GM19467 (cell line): Measurements from ENCODE around the gene PAQR8.
A peak's percentile ranks its signal among the peaks of the same experiment; 100 is the strongest.
"Not testable (repeated sequence)": the region's sequence is repeated elsewhere in the genome, so short reads cannot be mapped to it uniquely, and the experiment has no call there.

Experiments used
- ATAC-seq: cut with Tn5 transposase; IDR thresholded peaks from one replicate; pipeline ENCODE4 v1.9.1; 2021; ENCODE audit warnings: mild to moderate bottlenecking, moderate library complexity; ENCODE audit not compliant: unreplicated experiment

The PAQR8 gene

DNA sequence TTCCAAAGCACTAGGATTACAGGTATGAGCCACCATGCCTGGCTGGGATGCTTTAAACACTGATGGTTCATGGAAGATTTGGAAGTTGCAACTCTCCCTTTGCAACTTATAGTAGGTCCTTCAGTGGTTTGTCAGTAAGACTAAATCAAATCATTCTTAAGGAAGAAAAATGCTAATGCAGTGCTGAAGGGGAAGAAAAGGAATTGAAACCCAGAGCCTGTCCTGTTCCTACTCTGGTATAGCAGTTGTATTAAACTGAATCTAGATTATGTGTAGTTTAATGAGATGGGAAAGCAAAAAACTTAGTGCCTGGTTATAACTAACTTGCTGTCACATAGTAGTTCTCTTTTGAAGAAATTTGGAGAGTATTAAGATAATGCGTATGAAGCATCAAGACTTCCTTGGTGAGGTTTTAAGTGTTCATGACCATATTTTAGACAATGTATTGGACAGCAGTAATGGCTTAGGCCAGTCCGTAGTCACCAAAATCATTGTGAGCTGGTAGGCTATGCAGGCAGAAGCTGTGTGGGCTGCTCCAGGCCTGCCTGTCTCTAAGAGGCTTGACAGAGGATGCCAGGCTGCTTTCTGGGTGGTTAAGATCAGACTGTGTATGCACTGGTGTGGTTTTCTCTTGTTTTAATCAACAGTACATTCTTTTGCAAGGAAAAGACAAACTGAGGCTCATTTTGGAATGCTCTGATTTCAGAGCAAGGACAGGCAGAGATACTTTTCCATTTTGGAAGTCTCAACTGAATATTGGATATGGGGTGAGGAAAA, 14.0 kb downstream of the PAQR8 start:
- no peak for ATAC-seq

DNA sequence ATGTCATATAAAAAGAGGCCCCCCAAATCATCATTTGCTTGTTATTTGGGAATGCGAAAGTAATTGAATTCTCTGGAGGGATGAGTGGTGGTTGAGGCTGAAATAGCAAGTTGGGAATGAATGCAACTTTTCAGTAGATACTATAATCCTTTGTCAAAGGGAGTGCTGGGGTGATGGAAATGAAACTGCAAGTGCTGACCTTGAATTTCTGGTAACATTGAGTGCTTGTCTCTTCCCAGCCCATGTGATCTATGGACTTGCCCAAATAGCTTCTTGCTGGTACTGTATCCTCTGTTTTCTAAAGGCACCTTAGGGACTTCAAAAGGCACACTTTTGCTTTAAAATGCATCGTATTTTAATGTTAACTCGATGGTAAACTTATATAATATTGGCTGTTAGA, 14.8 kb downstream of the PAQR8 start:
- no peak for ATAC-seq

DNA sequence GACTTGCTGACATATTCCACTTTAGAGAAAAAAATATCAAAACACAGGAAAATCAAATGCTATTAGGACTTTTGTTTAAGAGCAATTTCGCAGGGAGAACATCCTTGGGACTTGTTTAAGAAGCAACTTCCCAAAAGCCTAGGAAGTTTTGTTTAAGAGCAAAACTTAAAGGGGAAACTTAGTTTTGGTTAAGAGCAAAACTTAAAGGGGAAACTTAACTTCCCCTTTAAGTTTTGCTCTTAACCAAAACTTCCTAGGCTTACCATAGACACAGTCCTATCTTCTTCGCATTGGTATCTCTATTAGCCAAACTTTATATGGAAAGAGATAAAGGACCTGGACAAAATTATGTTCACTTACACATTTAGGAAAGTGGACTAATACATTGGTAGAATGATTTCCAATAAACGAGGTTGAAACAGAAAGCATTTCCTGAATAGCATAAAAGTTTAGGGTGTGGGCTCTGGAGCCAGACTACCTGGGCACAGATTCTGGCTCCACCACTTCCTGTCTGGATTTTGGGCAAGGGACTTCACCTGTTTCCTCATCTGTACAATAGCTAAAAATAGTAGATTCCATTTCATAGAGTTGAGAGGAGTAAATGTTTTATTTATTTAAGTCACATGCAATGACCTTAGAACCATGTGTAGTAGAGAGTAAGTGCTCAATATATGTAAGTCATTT, 15.7 kb downstream of the PAQR8 start:
- ATAC-seq, result no peak

DNA sequence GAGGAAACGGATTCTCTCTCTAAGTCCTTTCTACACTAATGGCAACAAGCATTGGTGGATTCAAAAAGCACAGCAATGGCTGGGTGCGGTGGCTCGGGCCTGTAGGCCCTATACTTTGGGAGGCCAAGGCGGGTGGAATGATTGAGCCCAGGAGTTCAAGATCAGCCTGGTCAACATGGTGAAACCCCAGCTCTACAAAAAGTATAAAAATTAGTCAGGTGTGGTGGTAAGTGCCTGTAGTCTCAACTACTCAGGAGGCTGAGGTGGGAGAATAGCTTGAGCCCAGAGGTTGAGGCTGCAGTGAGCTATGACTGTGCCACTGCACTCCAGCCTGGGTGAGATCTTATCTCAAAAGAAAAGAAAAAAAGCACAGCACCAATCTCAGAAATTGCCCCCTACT, 19.3 kb downstream of the PAQR8 start:
- no peak for ATAC-seq

DNA sequence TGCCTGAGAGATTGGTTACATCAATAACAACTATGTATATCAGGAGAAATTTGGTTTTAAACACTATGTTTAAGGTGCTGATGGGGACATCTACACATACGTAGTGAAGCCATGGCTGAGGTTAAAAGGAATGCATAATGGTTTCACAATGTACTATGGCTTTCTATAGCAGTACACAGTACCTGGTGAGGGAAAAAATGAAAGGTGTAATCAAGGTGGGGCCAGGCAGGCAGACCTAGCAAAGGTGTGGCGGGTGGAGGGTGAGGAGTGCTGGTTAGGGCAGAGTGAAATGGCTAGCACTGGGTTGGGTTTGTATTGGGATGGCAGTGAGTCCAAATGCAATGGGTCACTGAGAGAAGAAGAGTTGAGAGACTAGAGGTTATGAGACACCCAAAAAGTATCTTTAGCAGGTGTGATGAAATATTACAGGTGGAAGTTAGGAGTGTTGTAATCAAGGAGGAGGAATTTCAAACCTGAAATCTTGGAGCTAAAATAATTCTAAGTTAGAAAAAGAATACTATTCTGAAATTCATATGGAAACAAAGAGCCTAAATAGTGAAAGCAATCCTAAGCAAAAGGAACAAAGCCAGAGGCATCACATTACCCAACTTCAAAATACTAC, 22.3 kb downstream of the PAQR8 start:
- no peak for ATAC-seq

DNA sequence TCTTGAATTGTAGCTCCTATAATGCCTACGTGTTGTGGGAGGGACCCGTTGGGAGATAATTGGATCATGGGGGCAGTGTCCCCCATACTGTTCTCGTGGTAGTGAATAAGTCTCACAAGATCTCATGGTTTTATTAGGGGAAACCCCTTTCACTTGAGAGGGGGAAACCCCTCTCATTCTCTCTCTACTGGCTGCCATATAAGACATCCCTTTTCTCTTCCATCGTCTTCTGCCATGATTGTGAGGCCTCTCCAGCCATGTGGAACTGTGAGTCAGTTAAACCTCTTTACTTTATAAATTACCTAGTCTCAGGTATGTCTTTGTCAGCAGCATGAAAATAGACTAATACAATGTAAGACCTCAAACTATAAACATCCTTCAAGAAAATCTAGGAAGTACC, 23.1 kb downstream of the PAQR8 start:
- ATAC-seq, result no peak

DNA sequence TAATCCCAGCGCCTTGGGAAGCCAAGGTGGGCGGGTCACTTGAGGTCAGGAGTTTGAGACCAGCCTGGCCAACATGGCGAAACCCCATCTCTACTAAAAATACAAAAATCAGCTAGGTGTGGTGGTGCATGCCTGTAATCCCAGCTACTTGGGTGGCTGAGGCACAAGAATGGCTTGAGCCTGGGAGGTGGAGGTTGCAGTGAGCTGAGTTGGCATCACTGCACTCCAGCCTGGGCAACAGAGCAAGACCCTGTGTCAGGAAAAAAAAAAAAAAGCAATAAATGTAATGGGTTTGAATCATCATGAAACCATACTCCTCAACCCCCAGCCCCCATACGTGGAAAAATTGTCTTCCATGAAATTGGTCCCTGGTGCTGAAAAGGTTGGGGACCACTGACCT, 26.2 kb downstream of the PAQR8 start:
- ATAC-seq, result not testable (repeated sequence)

DNA sequence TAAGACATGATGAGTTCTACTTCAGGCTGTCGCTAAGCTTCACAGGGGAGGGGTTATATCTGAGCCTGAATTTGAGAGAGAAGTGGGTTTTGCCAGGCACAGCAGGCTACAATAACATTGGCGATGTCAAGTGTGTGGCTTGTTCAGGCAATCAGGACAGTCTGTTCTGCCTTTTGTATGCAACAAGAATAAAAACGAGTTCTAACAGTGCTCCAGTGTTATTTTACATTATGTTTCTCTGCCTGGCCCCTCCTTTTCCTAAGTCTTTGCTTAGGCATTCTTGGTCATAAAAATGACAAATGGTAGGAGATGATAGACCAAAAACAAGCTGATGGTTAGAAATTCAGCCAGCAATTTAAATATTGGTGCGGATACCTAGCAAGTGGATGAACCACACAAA, 26.8 kb downstream of the PAQR8 start:
- no peak for ATAC-seq

DNA sequence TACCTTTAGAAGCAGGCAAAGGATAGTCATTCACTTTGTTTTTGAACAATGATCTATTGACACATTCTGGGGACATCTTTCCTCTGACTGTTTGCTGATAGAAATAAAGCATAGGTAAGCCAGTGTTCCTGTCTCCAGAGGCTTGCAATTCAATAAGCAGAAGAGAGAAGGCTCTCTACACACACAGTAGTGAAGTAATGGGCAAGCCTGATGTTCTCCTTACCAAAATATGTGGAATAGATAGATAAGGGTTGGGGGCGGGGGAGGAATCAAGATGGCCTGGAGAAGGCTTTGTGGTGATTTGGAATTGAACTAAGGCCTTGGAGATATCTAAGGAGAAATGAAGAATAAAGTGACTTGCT, 27.3 kb downstream of the PAQR8 start:
- no peak for ATAC-seq

DNA sequence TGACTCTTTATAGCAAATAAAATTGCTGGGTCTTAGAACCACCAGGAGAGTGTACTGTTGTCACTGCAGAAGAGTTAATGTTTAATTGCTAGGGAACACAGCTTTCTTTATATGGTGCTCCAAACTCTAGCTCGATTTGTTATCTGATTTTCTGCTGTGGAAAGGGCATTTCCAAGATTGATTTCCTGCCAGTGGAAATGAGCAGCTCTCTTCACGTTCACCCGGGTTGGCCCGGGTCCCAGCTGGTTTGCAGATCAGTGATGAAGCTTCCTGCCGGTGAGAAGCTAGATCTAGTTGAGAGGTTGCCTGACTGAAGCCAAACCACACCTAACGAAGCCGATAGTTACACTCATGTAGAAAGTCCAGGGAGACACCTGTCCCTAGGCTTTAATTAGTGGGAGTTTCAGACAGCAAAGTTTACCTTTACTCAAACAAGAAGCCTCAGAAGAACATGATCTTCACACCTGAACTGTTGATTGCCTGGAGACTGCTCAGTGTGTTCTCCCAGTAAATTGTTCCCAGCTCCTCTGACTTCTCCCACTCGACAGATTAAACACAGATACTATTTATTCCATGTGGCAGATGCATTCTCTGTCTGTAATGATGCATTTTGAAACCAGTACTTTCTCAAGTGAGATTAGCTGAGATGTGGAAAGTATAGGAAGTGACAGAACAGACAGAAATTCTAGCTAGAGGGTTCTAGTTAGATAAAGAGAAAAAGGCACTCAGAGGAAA, 27.8 kb downstream of the PAQR8 start:
- ATAC-seq, result peak; percentile 61

DNA sequence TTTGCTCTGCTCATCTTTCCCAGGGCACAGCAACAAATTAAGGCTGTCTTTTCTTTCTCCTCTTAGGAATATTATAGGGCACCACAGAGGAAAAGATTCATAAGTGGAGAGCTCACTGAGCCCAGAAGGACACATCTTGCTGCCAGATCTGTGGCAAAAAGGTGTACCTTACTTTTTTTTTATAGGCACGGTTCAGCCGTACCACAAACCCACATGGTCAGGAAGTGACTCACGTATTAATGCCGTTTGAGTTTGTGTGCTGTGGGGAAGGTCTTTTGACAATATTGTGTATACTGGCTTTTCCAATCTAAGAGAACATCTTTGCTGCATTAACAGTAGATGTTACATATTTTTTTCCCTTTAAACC, 28.4 kb downstream of the PAQR8 start:
- peak; percentile 48 for ATAC-seq

DNA sequence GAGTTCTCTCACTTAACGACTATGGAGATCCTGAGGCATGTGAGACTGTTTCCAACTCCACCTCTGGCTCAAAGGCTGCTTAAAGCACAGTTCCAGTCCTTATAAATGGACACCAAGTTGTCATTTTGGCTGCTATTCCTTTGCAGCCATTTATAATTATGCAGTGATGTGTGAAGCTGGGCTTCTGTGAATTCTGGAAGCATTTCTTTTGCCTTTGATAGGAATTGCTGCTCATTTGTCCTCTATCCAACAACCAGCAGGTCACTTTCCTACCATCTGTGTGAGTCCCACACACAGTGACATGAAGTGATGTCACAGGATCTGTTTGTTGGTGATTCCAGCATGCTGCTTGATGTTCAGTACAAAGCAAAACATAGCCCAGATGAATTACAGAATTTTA, 29.6 kb downstream of the PAQR8 start:
- no peak for ATAC-seq

DNA sequence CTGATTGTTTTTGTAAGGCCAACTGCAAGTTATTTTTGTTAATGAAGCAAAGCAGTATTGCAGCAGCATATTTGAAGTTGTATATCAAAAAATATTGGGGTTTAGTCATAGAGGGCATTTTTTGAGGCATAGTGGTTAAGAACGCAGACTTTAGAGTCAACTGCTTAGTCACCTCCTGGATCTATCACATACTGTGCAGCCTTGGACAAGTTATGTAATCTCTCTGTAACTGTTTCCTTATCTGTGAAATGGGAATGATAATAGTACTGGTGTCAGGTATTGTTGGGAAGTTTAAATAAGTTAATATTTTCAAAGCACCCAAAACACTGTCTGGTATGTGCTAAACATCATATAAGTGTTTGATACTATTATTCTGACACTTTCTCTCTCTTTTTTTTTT, 31.0 kb downstream of the PAQR8 start:
- no peak for ATAC-seq

DNA sequence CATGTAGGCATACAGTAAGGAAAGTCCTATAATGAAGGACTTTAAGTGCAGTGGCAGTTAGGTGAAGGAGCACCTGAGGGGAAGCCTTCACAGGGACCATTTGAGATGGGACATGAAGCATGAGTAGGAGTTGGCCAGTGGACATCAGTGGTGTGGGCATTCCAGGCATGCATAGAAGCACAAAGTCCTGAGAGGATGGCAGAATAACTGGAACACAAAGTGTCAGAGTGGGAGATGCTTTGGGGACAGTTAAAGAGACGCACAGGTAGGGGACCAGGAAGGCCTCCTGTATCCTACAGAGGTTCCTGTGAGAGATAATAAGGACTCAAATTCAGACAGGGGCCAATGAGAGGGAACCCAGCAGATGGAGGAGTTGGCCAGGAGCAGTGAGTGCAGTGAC, 31.8 kb downstream of the PAQR8 start:
- ATAC-seq, result no peak

DNA sequence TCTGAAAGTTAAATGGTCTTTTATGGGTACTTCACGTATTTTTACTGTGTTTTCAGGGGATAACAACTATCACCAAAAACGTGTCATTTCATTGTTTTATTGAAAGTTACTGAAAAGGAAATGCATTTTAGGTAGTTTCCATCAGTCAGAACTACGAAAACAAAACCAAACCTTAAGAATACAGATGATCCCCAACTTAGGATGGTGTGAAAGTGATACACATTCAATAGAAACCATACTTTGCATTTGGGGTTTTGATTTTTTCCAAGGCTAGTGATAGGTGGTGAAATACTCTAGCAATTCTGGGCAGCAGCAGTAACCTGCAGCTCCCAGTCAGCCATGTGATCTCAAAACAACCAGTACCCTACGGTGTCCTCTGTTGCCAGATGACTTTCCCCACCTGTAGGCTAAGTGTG, 32.3 kb downstream of the PAQR8 start:
- ATAC-seq, result peak; percentile 46

DNA sequence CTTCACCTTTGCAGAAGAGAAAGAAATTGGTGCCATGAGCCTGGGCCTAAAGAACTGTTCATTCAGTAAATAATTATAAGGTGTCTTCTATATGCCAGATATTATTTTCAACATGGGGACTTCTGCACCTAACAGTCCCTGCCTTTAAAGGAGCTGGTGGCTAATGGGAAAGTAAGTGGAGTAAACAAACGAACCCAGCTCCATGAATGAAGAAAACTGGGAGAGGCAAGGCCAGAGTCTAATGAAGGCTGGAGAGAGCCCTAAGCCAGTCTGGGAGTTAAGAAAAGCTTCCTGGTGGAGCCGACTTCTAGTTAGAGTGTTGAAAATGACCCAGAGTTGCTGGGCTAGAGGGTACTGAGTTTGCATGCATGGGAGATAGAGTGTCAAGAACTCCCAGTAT, 34.0 kb downstream of the PAQR8 start:
- ATAC-seq, result no peak

DNA sequence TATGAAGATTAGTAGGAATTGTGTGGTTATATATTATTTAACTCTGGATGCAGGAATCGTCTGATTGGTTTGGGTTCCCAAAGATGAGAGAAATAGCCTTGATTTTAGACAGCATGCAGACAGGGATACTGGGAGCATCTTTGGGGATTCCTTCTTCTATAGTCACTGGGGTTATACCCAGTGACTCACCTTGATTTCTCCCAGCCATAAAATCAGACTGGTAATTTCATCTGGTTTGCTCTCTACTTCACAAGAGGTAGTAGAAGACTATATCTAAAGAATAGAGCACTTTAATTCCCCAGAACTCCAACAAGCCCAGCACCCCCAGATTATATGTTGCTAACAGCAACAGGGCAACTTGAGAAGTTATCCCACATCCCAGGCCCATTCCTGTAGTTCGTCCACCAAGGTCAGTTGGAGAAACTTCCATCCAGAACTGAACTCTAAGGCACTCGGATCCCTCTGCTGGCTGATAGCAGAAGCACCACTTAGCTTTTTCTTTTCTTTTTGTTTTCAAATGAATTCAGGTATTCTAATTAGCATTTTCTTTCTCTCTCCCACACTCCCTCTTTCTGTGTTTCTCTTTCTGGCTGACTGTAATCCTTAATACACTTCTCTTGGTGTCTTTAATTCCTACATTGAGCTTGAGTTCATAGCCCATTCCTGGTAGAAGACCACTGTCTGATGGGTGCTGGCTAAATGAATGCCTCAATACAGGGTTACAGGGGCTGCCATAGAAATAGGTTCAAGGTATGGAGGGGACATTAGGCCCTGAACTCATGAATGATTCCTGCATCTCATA, 37.8 kb downstream of the PAQR8 start:
- ATAC-seq, result no peak

DNA sequence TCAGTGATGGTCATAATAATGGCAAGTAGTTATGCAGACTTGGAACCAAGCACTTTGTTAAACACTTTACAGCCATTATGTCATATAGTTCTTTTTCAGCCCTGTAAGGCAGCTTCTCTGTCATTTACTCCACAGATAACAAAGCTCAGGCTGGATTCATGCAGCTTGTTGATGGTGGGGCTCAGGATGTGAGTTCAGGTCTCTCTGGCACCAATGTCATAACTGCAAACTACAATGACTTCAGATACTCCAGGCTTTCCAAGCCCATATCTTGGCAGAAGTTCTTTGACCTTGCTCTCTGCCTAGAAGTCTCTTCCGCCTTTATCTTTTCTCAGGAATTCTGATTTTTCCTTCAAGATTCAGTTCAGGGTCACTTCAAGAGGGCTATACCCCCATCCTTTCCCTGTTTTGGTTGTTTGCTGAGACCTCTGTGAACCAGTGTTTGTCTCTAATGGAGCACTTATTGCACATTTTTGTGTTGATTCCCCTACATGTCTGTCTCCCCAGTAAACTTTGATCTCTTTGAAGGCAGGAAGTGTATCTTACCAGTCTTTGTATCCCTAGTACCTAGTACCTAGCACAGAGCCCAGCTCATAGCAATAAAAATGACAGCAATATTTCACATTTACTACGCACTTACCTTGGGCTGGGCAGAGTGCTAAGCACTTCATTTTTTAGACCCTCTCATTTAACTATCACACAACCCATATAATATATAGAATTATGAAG, 38.5 kb downstream of the PAQR8 start:
- ATAC-seq, result no peak

DNA sequence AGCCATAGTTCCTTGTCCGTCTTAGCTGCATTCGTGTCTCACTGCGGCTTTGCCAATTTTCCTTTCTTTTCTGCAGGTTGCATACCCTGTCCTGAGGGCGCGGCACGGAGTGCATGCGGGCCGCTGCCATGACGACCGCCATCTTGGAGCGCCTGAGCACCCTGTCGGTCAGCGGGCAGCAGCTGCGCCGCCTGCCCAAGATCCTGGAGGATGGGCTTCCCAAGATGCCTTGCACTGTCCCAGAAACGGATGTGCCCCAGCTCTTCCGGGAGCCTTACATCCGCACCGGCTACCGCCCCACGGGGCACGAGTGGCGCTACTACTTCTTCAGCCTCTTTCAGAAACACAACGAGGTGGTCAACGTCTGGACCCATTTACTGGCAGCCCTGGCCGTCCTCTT, 41.1 kb downstream of the PAQR8 start:
- no peak for ATAC-seq

DNA sequence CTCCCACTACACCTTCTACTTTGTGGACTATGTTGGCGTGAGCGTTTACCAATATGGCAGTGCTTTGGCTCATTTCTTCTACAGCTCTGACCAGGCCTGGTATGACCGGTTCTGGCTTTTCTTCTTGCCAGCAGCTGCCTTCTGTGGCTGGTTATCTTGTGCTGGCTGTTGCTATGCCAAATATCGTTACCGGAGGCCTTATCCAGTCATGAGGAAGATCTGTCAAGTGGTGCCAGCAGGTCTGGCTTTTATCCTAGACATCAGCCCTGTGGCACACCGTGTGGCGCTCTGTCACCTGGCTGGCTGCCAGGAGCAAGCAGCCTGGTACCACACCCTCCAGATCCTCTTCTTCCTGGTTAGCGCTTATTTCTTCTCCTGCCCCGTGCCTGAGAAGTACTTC, 41.7 kb downstream of the PAQR8 start:
- ATAC-seq, result no peak
